ENCODE results near the gene SMG6. TPM values are rescaled to one million over a fixed set of nuclear protein-coding genes. Genes with fewer than 3 reads are reported as not detected.

SMG6 gene
- total RNA-seq, 2 experiments from 2014 or later: 39.3 to 39.7 TPM

DNA sequence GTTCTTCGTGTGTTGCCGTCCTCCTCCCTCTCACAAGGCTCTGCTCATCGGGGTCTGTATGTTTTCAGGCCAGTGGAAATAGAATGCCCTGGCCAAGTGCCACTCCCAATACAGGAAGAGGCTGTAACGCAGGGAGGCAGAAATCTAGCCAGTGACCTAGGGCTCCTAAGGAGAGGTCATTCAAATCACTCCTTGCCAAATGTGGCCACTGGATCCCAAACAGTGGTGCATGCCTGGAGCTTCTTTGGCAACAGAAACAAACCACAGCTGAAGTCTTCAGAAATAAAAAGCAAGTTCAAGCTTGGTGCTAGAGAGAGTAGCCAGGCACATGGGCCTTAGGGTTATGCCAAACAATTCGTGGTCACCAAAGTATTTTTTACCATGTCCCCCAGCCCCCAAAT is 66.1 kb downstream of the SMG6 start:
- peaks cover 68% of the 10 kb centered on the region for H3K36me3 ChIP-seq (ENCODE audit: insufficient read depth, low read length)
- no peaks in the 10 kb centered on the region for H3K27me3 ChIP-seq (ENCODE audit: control insufficient read depth in 1 of 2, insufficient read depth in 2 of 2, low read length in 2 of 2)
- TF ChIP-seq, protein P1, sequence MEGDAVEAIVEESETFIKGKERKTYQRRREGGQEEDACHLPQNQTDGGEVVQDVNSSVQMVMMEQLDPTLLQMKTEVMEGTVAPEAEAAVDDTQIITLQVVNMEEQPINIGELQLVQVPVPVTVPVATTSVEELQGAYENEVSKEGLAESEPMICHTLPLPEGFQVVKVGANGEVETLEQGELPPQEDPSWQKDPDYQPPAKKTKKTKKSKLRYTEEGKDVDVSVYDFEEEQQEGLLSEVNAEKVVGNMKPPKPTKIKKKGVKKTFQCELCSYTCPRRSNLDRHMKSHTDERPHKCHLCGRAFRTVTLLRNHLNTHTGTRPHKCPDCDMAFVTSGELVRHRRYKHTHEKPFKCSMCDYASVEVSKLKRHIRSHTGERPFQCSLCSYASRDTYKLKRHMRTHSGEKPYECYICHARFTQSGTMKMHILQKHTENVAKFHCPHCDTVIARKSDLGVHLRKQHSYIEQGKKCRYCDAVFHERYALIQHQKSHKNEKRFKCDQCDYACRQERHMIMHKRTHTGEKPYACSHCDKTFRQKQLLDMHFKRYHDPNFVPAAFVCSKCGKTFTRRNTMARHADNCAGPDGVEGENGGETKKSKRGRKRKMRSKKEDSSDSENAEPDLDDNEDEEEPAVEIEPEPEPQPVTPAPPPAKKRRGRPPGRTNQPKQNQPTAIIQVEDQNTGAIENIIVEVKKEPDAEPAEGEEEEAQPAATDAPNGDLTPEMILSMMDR (IDR thresholded peaks at IDR 0.05): no peak
- no peaks in the 10 kb centered on the region for H3K9me3 ChIP-seq (ENCODE audit: control insufficient read depth in 1 of 2, insufficient read depth in 1 of 2, low read length in 2 of 2)
- Mint-ChIP-seq H3K9me3 (no peaks in the 10 kb centered on the region), H3K36me3 (ENCODE audit: low read depth) (peaks cover 74% of the 10 kb centered on the region), H3K4me1 (ENCODE audit: low read depth) (peaks cover 11% of the 10 kb centered on the region), H3K27ac (no peak overlapping the region), H3K27me3 (no peaks in the 10 kb centered on the region), H3K4me3 (no peak overlapping the region)
- no peak for DNase-seq
- peaks cover 8% of the 10 kb centered on the region for H3K4me1 ChIP-seq (ENCODE audit: insufficient read depth, low read length)
- POLR2A ChIA-PET: no interaction called here
- intact Hi-C loops (cut with DNase I, micrococcal nuclease): no loop called here
- no peak overlapping the region for H3K4me3 ChIP-seq (ENCODE audit: low read length)
- H3K27ac ChIP-seq (ENCODE audit: low read depth in 1 of 2, low read length in 2 of 2): no peak overlapping the region
- CTCF ChIA-PET: interaction anchor here (1.3 kb wide), 1 partner anchor 179 kb away, joined by 6 read pairs; no protein-coding TSS in a partner anchor
- no peak for ATAC-seq (ENCODE audit: poor library complexity)

GRCh38 chr17:2235792-2236366 is 67.7 kb downstream of the SMG6 start:
- Histone ChIP-seq H3K4me3 (ENCODE audit: low read length) (no peak overlapping the region), H3K36me3 (ENCODE audit: insufficient read depth, low read length) (peaks cover 65% of the 10 kb centered on the region), H3K9me3 (ENCODE audit: control insufficient read depth in 1 of 2, insufficient read depth in 1 of 2, low read length in 2 of 2) (no peaks in the 10 kb centered on the region), H3K4me1 (ENCODE audit: insufficient read depth, low read length) (peaks cover 8% of the 10 kb centered on the region), H3K27me3 (ENCODE audit: control insufficient read depth in 1 of 2, insufficient read depth in 2 of 2, low read length in 2 of 2) (no peaks in the 10 kb centered on the region), H3K27ac (ENCODE audit: low read depth in 1 of 2, low read length in 2 of 2) (no peak overlapping the region)
- TF ChIP-seq, protein P1 (IDR thresholded peaks at IDR 0.05): no peak
- Mint-ChIP-seq H3K4me1 (ENCODE audit: low read depth) (peaks cover 13% of the 10 kb centered on the region), H3K36me3 (ENCODE audit: low read depth) (peaks cover 72% of the 10 kb centered on the region), H3K27me3 (no peaks in the 10 kb centered on the region), H3K27ac (no peak overlapping the region), H3K4me3 (no peak overlapping the region), H3K9me3 (no peaks in the 10 kb centered on the region)
- intact Hi-C loops (cut with DNase I, micrococcal nuclease): no loop called here
- DNase-seq (no peak), ATAC-seq (ENCODE audit: poor library complexity) (no peak)
- POLR2A ChIA-PET: no interaction called here
- CTCF ChIA-PET: interaction anchor here (1.9 kb wide), 1 partner anchor 9 kb away, joined by 8 read pairs; no protein-coding TSS in a partner anchor

GRCh38 chr17:2235265-2235664 is 68.3 kb downstream of the SMG6 start:
- Mint-ChIP-seq H3K27me3 (no peaks in the 10 kb centered on the region), H3K9me3 (no peaks in the 10 kb centered on the region), H3K4me1 (ENCODE audit: low read depth) (peaks cover 13% of the 10 kb centered on the region), H3K36me3 (ENCODE audit: low read depth) (peaks cover 72% of the 10 kb centered on the region), H3K4me3 (no peak overlapping the region), H3K27ac (no peak overlapping the region)
- CTCF ChIA-PET: interaction anchor here (1.9 kb wide), 1 partner anchor 9 kb away, joined by 8 read pairs; no protein-coding TSS in a partner anchor
- Histone ChIP-seq H3K4me3 (ENCODE audit: low read length) (no peak overlapping the region), H3K9me3 (ENCODE audit: control insufficient read depth in 1 of 2, insufficient read depth in 1 of 2, low read length in 2 of 2) (no peaks in the 10 kb centered on the region), H3K4me1 (ENCODE audit: insufficient read depth, low read length) (peaks cover 4% of the 10 kb centered on the region), H3K27me3 (ENCODE audit: control insufficient read depth in 1 of 2, insufficient read depth in 2 of 2, low read length in 2 of 2) (no peaks in the 10 kb centered on the region), H3K36me3 (ENCODE audit: insufficient read depth, low read length) (peaks cover 61% of the 10 kb centered on the region), H3K27ac (ENCODE audit: low read depth in 1 of 2, low read length in 2 of 2) (no peak overlapping the region)
- TF ChIP-seq, protein P1 (IDR thresholded peaks at IDR 0.05): no peak
- ATAC-seq (ENCODE audit: poor library complexity) (no peak), DNase-seq (no peak)
- POLR2A ChIA-PET: no interaction called here
- intact Hi-C loops (cut with DNase I, micrococcal nuclease): no loop called here

All from CD4-positive, alpha-beta T cell (primary cell).